ENCODE results near the gene FADS6.

DNA sequence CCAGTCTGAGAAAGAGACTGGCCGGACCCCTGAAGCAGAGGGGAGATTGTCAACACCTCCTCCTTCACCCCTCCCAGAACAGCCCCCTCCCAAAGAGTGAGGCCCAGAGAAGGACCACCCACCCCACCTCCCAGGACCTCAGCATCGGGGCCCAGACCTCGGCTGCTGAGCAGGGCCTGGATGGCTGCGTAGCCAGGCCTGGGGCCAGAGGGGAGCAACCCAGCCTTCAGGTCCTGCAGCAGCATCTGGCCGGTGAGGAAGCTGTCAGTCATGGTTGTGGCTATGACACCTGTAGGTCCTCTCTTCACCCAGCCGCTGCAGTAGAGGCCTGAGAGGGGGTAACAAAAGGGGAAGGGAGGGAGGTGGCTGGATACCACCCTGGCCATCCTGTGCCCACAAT is 30.5 kb downstream of the FADS6 start:
- TF ChIP-seq CTCF (conservative IDR thresholded peaks at IDR 0.05; ENCODE audit: low read depth, low read length), result no peak
- TF ChIP-seq EZH2 (IDR thresholded peaks at IDR 0.05; ENCODE audit: low read length, unreplicated experiment), result no peak
- TF ChIP-seq EZH2phosphoT487 (IDR thresholded peaks at IDR 0.05; ENCODE audit: borderline replicate concordance, low read length), result no peak

All from PC-3 (cell line).